ENCODE measurements around the gene SLIT1.

The SLIT1 gene

DNA sequence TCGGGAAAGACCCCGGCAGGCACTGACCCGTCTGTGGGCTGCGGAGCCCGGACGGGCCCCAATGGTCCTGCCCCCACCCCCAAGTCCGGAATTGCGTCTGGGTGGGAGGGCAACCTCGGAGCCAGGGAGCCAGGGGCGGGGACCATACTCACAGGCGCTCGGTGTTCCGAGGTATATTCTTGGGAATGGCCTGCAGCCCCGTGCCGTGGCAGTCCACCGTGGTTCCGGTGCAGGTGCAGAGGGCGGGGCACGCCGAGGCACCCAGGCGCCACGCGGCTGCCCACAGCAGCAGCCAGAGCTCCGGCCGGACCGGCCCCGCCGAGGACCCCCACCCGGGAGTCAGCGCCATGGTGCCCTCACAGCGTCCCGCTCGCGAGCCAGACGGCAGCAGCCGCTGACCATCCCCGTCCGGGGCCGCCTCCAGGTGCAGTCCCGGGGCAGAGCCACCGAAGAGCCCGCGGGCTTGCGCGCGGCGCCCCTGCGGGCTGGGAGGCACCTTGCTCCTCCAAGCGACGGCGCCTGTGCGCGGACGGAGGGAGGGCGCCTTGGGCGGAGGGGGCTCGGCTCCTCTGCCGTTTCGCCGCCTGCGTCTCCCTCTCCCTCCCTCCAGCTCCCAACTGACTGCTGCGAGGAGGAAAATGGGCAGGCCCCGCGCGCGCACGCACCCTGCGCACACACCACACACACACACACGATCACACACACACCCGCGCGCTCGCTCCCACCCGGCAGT, at the start of gene SLIT1:
Gene SLIT1 (minus strand): TSS at position 634 of the 733 bp plus-strand sequence. CDS start 285 bp downstream, at position 349.
- no peak for DNase-seq (ENCODE audit: low read depth in 2 of 2)

DNA sequence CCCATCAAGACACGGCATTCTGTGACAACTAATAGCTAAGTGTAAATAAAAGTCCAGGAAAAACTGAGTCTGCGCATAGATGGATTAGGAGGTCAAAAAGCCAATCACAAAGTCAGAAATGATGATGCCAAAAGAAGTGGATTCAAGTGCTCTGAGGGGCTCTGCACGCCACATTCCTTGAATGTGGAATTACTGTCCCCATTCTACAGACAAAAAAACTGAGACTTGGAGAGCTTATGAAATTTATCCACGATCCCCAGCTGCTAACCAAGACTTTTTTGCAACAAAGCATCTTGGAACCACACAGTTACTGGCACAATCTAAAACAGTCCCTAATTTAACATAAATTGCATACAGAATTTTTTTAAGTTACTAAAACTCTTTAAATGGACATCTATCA, 49.6 kb upstream of the SLIT1 start:
- DNase-seq (ENCODE audit: low read depth in 2 of 2), result no peak

DNA sequence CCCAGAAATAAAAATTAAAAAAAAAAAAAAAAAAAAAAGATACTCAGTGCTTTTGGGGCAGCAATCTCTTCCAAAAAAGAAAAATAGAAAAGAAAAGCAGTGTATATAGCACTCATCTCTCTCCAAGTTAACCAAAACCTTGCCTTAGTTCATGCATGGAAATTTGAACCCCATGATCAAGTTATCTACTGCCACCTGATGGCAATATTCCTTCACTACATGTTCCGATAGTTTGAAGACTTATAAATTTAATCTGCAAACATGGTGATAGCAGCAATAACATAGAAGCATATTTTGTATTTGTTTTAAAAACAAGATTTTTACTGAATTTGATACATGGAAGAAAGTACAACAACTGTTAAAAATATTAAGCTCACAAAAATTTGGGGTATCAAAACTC, 48.6 kb upstream of the SLIT1 start:
- DNase-seq (ENCODE audit: low read depth in 2 of 2), result no peak

DNA sequence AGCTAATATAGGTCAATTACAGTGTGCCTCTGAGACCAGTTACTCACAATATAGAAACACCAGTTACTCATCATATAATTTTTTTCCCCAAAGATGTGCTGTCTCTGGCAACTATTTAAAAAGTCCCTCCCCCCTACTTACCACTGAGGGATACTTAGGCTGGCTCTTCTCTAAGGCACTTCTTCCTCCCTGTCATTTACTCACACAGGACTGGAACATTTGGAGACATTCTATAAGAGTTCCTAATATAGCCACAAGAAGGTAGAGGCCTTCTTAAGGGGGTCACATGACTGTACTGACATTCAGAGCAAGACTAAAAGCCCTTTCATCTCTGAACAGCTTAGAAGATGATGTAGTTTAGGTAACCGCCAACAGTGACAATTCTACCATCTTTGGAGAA, 44.4 kb upstream of the SLIT1 start:
- DNase-seq (ENCODE audit: low read depth in 2 of 2), result no peak

DNA sequence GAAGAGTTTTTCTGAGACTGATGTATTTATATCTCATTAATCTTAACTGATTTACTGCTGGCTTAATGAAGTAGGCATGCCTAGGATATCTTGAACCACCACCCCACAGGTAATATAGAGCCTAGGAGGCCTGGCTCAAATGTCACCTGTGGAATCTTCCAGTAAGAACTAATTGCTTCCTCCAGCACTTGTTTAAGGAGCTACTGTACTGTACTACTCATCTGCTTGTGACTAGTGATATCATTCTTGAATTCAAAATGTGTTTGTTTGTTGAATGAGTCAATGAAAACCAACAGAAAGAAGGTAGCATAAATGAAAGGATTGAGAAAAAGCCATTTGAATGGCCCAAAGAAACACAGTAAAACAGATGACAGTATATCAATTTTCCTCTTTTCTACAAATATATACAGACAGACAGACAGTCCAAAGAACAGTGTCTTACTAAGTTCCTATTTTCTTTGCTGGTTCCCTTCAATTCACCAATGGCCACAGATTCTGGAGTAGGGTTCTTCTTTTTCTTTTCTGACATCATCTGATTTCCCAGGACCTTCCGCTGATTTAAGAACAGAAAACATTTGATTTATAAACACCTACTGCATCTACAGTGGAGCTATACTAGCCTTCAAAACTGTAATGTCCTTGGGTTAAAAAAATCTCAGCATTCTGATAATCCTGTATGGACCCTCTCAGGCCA, 43.7 kb upstream of the SLIT1 start:
- no peak for DNase-seq (ENCODE audit: low read depth in 2 of 2)

DNA sequence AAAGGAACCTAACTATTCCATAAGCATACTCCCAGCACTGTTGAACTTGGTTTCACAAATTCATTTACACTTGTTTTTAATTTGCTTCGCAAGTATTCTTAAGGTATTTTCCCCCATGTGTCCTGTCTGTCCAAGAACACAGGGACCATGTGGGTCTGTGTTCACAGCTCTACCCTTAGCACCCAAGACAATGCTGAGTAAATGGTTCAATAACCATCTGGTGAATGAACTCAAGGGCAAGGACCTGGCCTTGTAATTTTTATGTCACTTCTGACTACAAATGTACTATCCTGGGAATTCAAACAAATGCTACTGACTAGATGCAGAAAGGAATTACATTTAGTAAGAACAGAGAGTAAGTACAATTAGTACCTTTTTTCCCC, 43.0 kb upstream of the SLIT1 start:
- DNase-seq (ENCODE audit: low read depth in 2 of 2), result no peak

DNA sequence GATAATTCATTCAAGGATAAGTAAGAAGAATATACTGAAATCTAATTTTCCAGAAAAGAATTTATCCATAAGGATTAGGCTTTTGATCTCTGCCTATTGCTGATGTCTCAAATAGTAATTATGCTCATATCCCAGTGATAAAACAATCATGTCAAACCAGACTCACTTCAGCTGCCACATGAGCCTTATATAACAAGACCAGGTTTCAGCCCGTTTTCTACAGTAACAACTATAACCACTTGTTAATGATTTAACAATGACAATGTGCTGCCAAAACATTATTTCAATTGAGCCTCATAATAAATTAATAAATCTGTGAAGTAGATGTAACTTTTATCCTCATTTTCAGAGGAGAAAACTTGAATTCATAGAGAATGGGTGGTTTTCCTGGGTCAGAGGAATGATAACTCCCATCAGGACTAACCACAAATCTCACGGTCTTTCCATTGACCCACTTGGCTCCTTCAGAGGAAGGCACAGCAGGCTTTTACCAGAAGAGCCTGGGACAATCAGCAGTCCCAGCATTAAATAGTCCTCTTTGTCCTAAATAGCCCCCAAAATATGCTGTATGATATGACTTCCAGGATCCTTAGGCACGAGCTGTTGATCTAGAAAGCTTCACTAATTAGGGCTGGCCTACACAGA, 42.5 kb upstream of the SLIT1 start:
- no peak for DNase-seq (ENCODE audit: low read depth in 2 of 2)

DNA sequence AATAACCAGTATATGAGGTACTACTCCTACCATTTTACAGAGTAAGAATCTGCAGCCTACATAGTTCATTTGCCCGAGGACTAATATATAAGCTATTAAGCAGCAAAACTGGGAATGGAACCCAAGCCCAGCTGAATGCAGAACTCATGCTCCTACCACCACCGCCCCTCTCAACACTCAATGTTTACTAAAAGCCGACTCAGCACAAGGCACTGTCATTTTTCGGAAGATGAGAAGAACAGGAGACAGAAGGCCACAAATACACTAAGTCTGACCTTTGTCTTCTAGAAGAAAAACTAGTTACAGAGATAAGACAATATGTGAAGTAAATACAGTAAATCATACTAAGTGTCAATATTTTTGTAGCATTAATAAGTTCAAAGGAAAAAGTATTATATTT, 40.6 kb upstream of the SLIT1 start:
- DNase-seq (ENCODE audit: low read depth in 2 of 2), result no peak

DNA sequence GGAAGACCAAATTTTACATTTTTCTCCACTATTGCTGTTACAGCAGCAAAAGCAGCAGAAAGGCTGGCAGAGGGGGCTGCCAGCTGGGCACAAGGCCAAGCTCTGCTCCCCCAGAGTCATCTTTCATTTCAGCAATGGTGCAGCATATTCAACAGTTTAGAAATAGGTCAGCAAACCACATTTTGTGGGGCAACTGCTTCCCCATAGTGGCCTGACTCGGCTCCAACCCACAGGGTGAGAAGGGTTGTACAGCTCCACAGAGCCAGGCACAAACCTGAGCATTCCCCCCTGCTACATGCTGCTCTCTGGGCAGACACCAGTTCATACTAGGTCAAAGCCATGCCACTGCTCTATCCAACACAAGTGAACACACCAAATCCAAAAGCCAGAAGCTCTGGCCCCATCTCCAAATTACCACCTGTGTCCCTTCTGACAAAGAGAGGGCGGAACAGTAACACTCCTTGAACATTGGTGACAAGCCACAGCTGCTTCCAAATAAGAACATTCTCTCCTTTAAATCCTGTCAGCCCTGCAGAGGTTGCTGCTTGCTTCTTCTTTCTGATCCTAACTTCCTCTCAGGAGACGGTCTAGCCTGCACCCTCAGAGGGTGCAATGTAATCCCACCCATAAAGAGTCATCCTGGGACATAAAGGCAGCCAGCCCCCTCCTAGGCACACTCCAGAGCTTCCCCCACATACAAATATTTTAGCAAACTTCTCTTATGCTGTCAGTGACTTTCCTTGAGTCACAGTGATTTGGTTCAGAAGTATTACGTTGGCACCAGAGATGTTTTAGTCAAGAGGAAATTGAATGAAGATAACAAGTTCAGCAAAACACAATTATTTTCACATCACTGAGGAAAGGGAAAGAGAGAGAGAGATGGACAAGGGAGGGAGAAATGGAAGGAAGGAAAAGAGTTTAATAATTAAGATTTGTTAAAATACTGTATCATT, 39.0 kb upstream of the SLIT1 start:
- no peak for DNase-seq (ENCODE audit: low read depth in 2 of 2)

DNA sequence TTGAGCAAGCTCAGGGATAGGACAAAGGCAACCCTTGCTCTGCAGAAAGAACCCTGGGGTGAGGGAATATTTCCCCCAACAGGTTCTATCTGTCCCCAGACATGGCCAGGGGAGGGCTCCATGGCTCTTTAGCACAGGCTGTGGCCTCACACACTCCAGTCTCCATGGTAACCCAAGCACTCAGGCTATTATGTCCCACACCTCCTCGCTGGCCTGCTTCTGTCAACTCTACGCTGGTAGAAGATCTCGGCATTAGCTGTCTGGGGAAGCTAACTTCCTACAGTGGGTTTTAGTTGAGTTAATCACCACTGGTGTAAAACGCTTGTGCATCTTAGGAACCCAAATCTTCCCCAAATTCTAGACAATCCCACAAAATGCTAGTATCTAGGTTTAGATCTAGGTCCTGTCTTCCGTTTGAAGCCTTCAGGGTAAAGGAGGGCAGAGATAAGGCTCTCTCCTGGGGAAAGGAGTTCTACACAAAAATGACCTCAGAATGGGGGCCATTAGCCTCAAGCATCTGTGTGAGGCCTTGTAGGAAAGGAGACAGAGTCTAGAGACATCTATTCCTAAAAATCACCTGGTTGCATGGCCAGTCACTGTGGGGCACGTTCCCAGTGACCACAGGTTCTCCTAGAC, 36.7 kb upstream of the SLIT1 start:
- no peak for DNase-seq (ENCODE audit: low read depth in 2 of 2)

DNA sequence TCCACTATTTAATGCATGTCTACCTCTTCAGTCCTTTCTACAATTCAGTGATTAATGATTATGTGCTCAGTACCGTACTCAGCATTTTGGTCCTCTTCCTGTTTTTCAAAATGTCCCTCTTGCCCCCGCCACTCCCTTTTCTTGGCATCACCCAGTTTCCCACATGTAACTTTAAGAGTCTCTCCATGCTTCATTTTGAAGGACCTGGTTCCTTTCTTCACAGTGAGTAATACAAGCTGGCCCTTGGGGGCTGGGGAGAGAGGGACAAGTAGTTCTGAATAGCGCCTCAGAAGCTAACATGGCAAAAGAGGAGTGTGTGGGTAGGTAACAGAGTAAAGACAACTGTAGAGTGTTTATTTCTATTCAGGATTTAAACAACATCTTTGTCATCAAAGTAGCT, 34.6 kb upstream of the SLIT1 start:
- DNase-seq (ENCODE audit: low read depth in 2 of 2), result no peak

DNA sequence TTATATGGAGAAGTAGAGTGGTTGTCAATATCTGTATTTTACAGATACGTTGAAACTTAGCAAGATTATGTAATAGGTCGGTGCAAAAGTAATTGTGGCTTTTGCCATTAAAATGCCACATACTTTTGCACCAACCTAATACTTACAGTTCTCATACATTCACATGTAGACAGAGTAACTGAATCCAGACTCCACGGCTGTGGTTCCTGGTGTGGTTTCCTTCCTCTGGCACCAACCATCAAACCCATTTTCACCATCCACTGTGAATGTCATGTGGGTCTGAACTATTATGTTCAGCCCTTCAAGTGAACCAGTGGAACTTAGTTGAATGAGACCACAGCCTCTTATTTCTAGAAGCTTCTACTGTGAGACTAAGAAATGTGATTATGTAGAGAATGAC, 31.5 kb upstream of the SLIT1 start:
- DNase-seq (ENCODE audit: low read depth in 2 of 2), result no peak

DNA sequence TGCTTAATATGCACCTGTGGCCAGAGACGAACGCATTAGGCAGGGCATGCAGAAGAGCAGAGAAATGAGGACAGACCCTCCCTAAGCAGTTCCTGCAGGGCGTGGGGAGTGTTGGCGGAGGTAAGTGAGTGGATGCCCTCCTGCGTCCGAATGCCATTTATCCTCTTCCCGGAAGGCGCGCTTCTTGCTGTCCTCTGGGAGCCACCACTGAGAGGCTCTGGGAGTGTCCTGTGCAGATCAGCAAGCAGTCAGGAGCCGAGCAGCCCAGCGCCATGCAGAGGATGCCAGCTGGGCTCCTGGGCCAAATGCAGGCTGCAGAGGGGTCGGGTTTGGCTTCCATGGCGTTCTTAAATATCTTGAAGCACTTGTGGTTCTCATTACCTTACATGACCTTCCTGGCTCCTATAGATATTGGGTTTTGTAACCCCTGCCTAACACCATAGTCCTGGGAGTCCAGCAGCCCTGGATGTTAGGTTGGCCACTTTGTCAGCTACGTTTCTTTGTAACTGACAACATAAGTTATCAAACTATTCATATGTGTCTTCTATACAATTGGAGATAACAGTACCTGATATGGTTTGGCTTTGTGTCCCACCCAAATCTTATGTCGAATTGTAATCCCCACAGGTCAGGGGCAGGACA, 30.0 kb upstream of the SLIT1 start:
- DNase-seq (ENCODE audit: low read depth in 2 of 2), result no peak

DNA sequence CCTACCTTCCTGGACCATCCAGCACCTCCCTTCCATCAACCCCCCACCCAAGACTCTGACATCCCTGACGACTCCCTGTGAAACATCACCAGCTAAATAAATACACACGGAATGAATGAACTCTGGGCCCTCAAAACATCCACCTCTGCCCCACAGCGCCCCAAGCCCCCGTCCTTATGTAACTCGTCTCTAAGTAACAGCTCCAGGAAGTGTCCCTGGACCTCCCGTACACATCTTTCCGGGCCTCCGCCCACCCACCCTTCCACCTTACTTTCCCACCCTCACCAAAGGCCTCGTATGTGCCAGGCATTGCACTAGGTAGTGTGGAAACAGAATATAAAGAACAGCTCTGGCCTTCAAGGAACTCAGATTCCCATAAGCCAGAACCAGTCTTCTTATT, 27.7 kb upstream of the SLIT1 start:
- DNase-seq (ENCODE audit: low read depth in 2 of 2), result no peak

DNA sequence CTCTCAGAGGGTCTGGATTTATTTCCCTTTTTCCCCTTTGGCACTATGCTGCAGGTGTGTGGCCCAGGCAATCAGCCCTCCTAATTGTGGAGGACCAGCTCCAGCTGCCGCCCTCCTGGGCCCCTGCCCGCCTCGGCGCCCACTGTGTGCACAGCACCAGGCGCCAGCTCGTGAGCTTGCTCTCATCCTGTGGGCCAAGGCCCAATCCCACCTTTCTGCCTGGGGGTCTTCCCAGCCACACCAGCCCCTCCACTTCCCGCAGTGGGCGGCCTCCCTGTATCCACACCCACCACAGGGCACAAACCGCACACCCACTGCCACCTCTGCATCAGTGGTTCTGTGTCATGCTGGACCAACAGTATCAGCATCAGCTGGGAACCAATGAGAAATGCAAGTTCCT, 25.5 kb upstream of the SLIT1 start:
- no peak for DNase-seq (ENCODE audit: low read depth in 2 of 2)

DNA sequence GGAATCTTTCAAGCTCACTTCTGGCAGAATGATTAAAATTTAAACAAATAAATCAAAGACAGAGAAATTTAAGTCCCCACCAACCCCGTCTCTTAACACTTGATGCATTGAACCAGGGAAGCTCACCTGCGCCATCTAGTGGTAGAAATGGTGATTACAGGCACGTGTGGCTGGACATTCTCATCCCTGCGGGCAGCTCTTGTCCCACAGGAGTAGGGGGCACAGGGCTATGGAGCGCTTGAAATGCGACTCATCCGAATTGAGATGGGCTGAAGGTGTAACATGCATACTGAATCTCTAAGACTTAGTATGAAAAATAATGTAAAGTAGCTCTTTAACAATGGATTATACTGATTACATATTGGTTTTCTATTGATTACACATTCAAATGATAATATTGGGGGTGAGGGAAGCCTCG, 24.8 kb upstream of the SLIT1 start:
- peak in 1 of 2 donors; percentile 62 for DNase-seq (ENCODE audit: low read depth in 2 of 2)

DNA sequence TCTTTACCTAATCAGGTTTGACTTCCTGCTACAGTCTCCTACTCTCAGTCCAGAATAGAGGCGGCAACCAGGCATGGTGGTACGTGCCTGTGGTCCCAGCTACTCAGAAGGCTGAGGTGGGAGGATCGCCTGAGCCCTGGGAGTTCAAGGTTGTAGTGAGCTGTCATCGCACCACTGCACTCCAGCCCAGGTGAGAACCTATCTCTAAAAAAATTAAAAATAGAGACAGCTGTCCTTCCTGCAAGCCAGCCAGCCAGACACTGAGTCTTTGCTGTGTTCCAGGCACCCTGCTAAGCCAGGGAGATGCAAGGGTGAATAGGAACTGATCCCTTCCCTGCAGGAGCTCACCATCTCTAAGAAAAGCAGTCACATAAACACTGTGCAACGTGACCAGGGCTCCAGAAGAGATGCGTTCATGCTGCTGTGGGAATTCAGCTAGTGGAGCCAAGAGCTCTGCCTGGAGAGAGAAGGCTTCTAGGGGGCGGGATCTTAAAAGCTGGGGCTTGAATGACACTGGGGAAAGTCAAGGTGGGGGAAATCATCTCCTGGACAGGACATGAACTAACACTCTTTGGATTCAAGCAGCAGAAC, 22.1 kb upstream of the SLIT1 start:
- DNase-seq (ENCODE audit: low read depth in 2 of 2), result no peak

DNA sequence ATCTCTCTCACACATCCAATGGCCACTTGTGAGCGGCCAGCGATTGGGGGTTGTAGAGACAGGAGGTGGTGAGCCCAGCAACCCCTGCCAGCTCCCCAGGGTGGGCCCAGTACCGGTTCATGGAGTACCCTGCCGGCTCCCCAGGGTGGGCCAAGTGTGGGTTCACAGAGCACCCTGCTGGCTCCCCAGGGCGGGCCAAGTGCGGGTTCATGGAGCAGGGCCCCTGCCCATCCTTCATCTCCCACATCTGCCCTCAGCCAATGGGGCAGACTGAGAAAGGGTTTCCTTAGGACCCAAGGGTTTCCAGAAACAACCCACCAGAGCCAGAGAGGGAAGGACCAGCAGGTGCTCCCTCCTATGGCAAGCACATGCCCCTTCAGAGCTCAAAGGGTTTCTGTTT, 21.4 kb upstream of the SLIT1 start:
- no peak for DNase-seq (ENCODE audit: low read depth in 2 of 2)

DNA sequence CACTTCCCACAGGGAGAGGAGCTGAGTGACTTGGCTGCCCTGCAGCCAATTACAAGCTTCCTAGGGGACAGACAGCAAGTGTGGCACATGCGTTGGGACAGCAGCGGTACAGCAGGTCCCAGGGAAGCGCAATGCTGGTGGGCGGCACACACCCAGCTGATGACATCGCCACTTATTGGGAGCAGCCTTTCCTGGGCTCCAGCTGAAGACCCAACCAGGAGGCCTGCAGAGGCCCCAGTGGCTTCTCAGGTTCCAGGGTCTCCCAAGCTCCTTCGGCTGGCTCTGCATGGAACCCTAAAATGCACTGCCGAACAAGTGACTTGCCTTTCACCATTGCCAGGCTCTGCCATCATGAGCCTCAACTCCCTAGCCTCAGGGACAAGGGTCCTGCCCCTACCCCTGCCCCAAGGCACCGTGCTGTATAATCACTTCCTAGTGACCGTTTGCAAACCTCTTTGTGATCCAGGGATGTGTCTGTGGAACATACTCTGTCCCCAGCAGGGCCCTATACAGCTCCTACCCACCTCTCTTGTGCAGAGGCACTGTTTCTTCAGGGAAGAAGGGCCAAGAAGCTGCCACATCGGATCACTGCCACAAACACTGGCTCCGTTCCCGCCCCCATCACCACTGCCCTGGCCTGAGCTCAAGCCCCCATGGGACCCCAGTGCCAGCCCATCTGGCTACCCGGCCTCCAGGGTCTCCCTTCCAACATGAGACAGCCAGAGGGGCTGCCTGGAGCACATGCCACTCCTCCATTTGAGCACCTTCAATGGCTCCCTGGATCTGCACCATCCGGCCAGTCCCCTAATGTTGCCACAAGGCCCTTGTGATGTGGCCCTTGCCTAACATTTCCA, 19.3 kb upstream of the SLIT1 start:
- no peak for DNase-seq (ENCODE audit: low read depth in 2 of 2)

DNA sequence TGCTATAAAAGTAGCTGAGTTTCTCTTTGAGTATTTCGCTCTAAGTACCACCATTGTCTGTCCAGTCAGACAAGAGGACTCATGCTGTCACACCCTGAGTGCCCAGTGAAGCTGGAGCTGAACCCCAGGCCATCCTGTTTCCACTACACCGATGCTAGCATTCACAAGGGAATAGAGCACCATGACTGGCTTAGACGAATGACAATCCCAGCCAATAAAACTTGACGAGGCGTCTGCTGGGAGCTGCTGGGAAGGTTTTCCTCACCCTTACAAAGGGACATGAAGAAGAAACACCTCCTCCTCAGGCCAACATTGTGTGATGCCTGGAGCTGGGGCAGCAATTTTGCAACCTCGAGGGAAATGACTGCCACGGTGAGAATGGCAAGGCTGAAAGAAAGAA, 17.5 kb upstream of the SLIT1 start:
- no peak for DNase-seq (ENCODE audit: low read depth in 2 of 2)
